Right renal cortex interstitium (tissue), 3 donors: ENCODE data around the gene PRKAG2. TPM values are rescaled to one million over a fixed set of nuclear protein-coding genes. Genes with fewer than 3 reads are reported as not detected.
"Not testable (repeated sequence)": the region's sequence is repeated elsewhere in the genome, so short reads cannot be mapped to it uniquely, and the experiment has no call there.

Experiments
- DNase-seq, 3 donors: peaks; one replicate each; pipeline ENCODE4 v3.0.0-alpha.2; 2013; ENCODE audit warnings: low read depth in 3 of 3, low spot score in 2 of 3
- polyA plus RNA-seq, 3 donors: library from polyadenylated mRNA; unstranded; fragments of 120-200 nt; gene quantifications; one replicate each; pipeline ENCODE4 v1.2.1, GENCODE V29; 2013; ENCODE audit not compliant: insufficient read length in 3 of 3

PRKAG2 gene
- 10 to 100 TPM; 29.7 to 30.4 (median 30.0) TPM for polyA plus RNA-seq

GRCh38 chr7:151876899-151877777 is at the start of gene PRKAG2:
PRKAG2 (minus strand) TSS chr7:151877115; CDS start chr7:151876620, 495 bp downstream.
- DNase-seq: no peak

- DNase-seq: no peak
Measured at GRCh38 chr7:151926336-151926712, 49.4 kb upstream of the PRKAG2 start.

GRCh38 chr7:151925446-151926335 is 48.8 kb upstream of the PRKAG2 start:
- DNase-seq: no peak

GRCh38 chr7:151924508-151924907 is 47.6 kb upstream of the PRKAG2 start:
- no peak for DNase-seq

GRCh38 chr7:151924001-151924400 is 47.1 kb upstream of the PRKAG2 start:
- no peak for DNase-seq

- DNase-seq: no peak
Measured at GRCh38 chr7:151923097-151923876, 46.4 kb upstream of the PRKAG2 start.

GRCh38 chr7:151921451-151921850 is 44.5 kb upstream of the PRKAG2 start:
- DNase-seq: no peak

GRCh38 chr7:151920488-151920887 is 43.6 kb upstream of the PRKAG2 start:
- no peak for DNase-seq

- DNase-seq: no peak
Measured at GRCh38 chr7:151919595-151919994, 42.7 kb upstream of the PRKAG2 start.

GRCh38 chr7:151918510-151918843 is 41.6 kb upstream of the PRKAG2 start:
- no peak for DNase-seq

GRCh38 chr7:151917791-151918509 is 41.0 kb upstream of the PRKAG2 start:
- DNase-seq: no peak

GRCh38 chr7:151914051-151914450 is 37.1 kb upstream of the PRKAG2 start:
- DNase-seq: no peak

- not testable (repeated sequence) for DNase-seq
Measured at GRCh38 chr7:151910655-151911054, 33.7 kb upstream of the PRKAG2 start.

GRCh38 chr7:151907115-151907514 is 30.2 kb upstream of the PRKAG2 start:
- DNase-seq: not testable (repeated sequence)

- DNase-seq: no peak
Measured at GRCh38 chr7:151905766-151906165, 28.9 kb upstream of the PRKAG2 start.

GRCh38 chr7:151905353-151905752 is 28.4 kb upstream of the PRKAG2 start:
- DNase-seq: no peak

- DNase-seq: no peak
Measured at GRCh38 chr7:151904270-151904669, 27.4 kb upstream of the PRKAG2 start.

- no peak for DNase-seq
Measured at GRCh38 chr7:151903249-151904032, 26.5 kb upstream of the PRKAG2 start.

GRCh38 chr7:151902311-151902710 is 25.4 kb upstream of the PRKAG2 start:
- DNase-seq: no peak
